SK-MEL-5 (cell line): ENCODE data around the gene SLC12A2. TPM values are rescaled to one million over a fixed set of nuclear protein-coding genes. Genes with fewer than 3 reads are reported as not detected.
A peak's percentile ranks its signal among the peaks of the same experiment; 100 is the strongest.

ENCODE experiments used
- DNase-seq: peaks from one replicate; pipeline ENCODE4 v3.0.0-alpha.2; 2016; ENCODE audit warnings: low read depth, low spot score
- in situ Hi-C: cut with HindIII; loops from 2 replicates; pipeline ENCODE4 v1.10.0; 2016; ENCODE audit warnings: low sequenced_read_pairs, high pct_unique_total_duplicates, low pct_unique_long_range_greater_than_20kb
- total RNA-seq: library from RNA; depleted of rRNA; stranded (reverse); fragments of >200 nt; shearing (Covaris generic); gene quantifications from 2 replicates; pipeline ENCODE4 v1.2.3, GENCODE V29; 2014

The SLC12A2 gene
- total RNA-seq, 1 experiment from 2014 or later: 27.0 TPM

DNA sequence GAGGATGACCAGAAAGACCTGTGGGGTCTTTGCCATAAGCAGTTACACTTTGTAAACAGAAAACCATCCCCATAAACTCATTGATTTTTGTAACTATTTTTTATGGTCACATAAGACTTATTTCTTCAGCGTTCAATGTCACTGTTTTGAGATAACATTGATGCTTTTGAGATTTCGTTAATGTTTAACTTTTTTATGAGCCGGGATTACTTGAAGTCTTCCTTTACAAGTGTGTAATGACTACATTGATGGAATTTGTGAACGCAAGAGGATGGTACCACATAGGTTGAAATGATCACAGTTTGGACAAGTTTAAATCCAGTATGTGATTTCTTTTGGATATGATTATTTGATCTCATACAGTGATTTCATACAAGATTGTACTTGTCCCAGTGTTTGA is 1.8 kb downstream of the SLC12A2 start:
- DNase-seq: no peak
- in situ Hi-C loops: no loop called here

DNA sequence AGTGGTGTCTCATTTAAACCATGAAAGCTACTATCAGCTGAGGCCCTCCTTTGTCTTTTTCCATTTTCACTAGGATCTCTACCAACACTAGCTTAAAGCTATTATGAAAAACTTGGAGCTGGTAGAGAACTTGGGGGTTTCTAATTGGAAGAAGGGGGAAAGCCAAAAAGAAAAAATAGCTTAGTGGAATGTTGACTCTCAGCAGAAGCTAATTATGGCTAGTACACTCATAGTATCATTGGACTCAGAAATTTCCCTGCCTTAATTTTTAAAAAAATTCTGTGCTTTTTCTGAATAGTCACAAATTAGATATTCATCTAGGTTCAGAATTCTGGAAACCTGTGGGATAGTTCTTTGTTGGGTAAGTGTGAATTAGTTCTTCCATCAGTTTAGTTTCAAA is 8.0 kb downstream of the SLC12A2 start:
- in situ Hi-C loops: no loop called here
- DNase-seq: no peak

GRCh38 chr5:128092144-128092543 is 8.6 kb downstream of the SLC12A2 start:
- in situ Hi-C loops: no loop called here
- no peak for DNase-seq

GRCh38 chr5:128093368-128093767 is 9.8 kb downstream of the SLC12A2 start:
- in situ Hi-C loops: no loop called here
- DNase-seq: no peak

DNA sequence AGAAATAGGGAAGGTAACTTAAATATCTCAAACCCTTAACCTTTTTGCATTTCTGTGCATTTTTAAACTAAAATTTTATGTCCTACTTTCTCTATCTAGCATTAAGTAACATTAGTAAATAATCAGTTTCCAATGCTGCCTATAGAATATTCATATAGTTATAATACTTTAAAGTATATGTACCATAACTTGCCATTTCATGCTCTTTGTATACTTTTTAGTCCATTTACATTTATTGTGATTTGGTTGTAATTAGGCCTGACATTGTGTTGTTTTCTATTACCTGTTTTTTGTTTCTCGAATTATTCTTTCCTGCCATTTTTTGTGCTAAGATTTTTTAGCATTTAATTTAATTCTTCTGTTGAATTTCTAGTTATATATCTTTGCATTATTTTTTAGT is 13.7 kb downstream of the SLC12A2 start:
- DNase-seq: no peak
- in situ Hi-C loops: no loop called here

GRCh38 chr5:128097781-128098180 is 14.2 kb downstream of the SLC12A2 start:
- in situ Hi-C loops: no loop called here
- no peak for DNase-seq

- no peak for DNase-seq
- in situ Hi-C loops: no loop called here
Measured at GRCh38 chr5:128099944-128100343, 16.4 kb downstream of the SLC12A2 start.

DNA sequence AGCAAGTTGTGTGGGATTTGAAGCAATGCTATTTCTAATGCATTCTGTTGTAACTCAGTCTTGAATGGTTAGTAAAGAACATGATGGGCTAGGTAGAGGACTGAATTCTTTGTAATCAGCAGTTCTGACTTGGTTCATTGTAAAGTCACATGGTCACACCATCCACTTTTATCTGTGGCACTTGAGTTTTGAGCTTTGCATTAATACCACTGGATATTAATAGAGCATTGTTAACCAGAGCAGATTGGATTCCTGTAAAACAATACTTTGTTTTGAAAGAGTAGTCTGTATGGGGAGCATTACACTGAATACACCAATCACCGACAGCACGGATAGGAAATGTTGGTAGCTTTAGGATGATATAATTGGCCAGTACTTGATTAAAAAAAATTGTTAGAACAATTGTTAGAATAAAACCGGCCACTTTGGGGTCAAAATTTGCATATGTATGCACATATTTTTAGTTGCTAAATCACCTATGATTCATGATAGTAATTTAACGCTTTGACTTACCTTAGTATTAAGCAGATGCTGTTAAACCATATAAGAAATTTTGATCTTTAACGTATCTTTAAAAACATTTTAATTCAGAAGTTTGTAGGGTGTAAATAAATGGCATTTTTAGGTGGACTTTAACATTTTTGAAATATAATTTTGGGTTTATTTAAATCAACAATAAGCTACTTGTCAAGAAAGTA is 17.4 kb downstream of the SLC12A2 start:
- peak; percentile 29 for DNase-seq
- in situ Hi-C loops: no loop called here

DNA sequence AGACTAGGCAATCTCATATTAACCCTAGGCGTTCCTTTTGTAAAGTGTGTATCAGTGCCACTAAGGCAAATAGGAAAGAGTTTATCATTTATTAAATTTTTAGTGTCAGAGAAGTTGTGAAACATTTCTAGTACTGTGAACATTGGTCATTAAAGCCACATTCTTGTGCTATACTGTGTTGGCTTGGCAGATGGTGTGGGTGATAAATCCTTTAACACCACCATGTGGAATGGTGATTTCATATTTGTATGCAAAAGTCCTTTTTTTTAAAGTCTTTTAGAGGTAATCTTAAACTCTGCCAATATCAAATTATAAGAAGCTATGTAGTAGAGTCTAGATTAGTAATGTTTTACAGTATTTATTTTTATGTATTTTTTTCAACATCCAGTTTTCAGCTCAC is 18.1 kb downstream of the SLC12A2 start:
- in situ Hi-C loops: no loop called here
- DNase-seq: no peak

DNA sequence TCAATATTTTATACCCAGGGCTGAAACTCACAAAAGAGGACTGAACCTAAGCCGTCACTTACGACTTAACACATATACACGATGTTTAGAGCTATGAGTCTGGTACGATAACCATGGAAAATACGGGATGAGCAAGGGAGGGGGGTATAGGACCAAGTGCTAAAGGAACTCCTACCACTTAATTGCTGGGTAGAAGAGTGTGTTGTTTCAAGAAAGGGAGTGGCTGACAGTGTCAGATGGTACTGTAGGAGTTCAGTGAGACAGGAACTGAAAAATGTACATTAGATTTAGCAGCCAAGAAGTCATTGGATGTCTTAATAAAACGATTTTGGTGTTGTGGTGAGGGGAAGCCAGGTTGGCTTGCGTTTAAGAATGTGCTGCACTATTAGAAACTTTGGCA is 21.6 kb downstream of the SLC12A2 start:
- in situ Hi-C loops: no loop called here
- no peak for DNase-seq

DNA sequence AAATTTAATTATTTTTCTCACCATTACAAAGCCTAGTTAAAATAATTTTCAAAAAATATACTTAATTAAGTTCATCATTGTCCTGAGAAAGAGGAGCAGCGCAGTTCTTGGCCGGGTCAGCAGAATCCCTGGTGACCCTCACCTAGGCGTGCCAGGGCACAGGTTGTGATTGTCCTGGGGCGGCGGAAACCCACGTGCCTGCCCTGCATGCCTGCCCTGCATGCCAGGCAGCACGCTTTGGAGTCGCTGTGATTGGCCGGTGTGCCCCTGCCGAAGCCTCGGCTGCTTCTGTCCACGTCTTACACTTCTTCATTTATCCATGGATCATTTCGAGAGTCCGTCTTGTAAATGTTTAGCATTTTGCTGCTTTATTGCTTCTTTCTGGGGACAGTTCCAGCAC is 25.6 kb downstream of the SLC12A2 start:
- DNase-seq: no peak
- in situ Hi-C loops: no loop called here

- no peak for DNase-seq
- in situ Hi-C loops: no loop called here
Measured at GRCh38 chr5:128109766-128110165, 26.2 kb downstream of the SLC12A2 start.

- in situ Hi-C loops: no loop called here
- DNase-seq: no peak
Measured at GRCh38 chr5:128111818-128112448, 28.4 kb downstream of the SLC12A2 start.

DNA sequence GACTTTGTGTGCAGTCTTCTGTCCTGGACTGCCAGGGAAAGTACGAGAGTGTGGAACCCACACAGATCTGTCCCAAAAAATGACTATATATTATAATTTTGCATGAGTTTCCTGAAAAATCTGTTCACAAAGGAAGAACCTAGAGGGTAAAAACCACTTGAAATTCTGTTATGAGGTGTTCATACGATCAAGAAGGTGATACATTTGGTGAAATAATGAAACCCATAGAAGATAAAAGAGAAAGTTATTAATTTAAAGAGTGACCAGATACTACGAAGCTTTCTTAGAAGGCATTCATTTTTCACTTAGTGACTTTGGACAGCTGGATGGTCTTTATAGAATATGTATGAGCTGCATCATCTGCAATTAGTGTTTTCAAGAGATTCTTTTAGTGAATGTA is 32.9 kb downstream of the SLC12A2 start:
- no peak for DNase-seq
- in situ Hi-C loops: no loop called here

GRCh38 chr5:128118214-128118613 is 34.6 kb downstream of the SLC12A2 start:
- DNase-seq: no peak
- in situ Hi-C loops: no loop called here

DNA sequence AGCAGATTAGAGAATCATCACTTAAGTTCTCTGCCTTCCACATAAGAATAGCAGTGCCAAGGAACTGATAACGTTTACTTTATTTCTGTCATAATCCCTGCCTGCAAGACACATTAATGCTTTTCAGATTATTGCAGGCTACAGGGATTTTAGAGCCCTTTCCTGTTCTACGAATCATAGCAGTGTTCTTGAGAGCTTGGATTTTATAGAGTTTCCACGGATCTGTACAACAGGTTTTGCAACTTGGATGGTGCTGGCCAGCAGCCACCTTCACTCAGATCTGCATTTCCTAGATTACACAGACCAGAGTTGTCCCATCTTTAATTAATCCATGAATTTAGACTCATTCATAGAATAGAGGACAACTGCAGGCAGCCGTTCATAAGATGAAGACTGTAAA is 38.1 kb downstream of the SLC12A2 start:
- in situ Hi-C loops: no loop called here
- DNase-seq: no peak

DNA sequence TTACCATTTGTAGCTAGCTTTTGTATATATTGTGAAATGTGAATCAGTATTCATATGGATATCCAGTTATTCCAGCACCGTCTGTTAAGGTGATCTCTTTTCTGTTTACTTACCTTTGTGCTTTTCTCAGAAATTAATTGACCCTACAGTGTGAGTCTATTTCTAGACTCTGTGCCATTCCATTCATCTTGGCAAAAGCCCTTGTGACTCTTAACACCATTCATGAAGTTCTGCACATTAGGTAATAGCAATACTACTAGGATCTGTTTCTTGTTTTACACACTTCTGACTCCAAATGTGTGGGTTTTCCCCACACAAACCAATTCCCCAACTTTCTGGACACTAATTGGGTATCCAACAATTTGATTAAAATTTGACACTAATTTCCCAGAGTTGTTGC is 40.4 kb downstream of the SLC12A2 start:
- no peak for DNase-seq
- in situ Hi-C loops: no loop called here

DNA sequence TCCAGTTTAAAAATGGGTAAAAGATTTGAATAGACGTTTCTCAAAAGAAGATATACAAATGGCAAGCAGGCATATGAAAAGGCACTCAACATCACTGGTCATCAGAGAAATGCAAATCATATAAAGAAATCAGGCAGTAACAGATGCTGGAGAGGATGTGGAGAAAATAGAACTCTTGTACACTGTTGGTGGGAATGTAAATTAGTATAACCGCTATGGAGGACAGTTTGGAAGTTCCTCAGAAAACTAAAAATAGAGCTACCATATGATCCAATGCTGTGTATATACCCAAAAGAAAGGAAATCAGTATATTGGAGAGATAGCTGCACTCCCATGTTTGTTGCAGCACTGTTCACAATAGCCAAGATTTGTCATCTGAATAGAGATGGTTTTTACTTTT is 42.7 kb downstream of the SLC12A2 start:
- no peak for DNase-seq
- in situ Hi-C loops: no loop called here

- no peak for DNase-seq
- in situ Hi-C loops: no loop called here
Measured at GRCh38 chr5:128132499-128132898, 48.9 kb downstream of the SLC12A2 start.
